ENCODE results near the gene ETF1. TPM values are rescaled to one million over a fixed set of nuclear protein-coding genes. Genes with fewer than 3 reads are reported as not detected.

Gene ETF1
- polyA plus RNA-seq, 3 donors, result 34.8 to 71.4 (median 61.6) TPM

- Histone ChIP-seq H4K20me1 (ENCODE audit: insufficient read depth, low read length) (peaks cover 7% of the 10 kb centered on the region), H2AFZ (ENCODE audit: insufficient read depth, low read depth, low read length, poor library complexity, severe bottlenecking) (no peak overlapping the region), H3K36me3 (replicated peaks in 1 of 2; ENCODE audit: control insufficient read depth in 1 of 2, insufficient read depth in 2 of 2, low read length in 2 of 2) (no peaks in the 10 kb centered on the region), H3K27ac (ENCODE audit: low read depth in 1 of 2, low read length in 2 of 2) (no peak overlapping the region), H3K4me2 (replicated peaks; ENCODE audit: extremely low read depth, low read length, poor library complexity, severe bottlenecking) (no peak overlapping the region), H3K9me3 (replicated peaks in 1 of 2; ENCODE audit: control insufficient read depth in 1 of 2, insufficient read depth in 1 of 2, low read length in 2 of 2) (no peaks in the 10 kb centered on the region), H3K4me3 (replicated peaks in 1 of 3; ENCODE audit: low read depth in 2 of 3, low read length in 3 of 3) (no peak overlapping the region), H3K79me2 (ENCODE audit: insufficient read depth, low read length) (no peaks in the 10 kb centered on the region), H3K27me3 (ENCODE audit: control insufficient read depth in 2 of 2, insufficient read depth in 2 of 2, low read length in 2 of 2) (peaks cover 0 to 11% of the 10 kb centered on the region in 2 donors), H3K9ac (ENCODE audit: insufficient read depth, low read length, poor library complexity, severe bottlenecking) (no peak overlapping the region), H3K4me1 (ENCODE audit: control insufficient read depth in 1 of 2, insufficient read depth in 2 of 2, low read length in 2 of 2) (peaks cover 7 to 11% of the 10 kb centered on the region in 2 donors)
- peak overlapping the region in 1 of 2 donors; percentile 51 for H3K4me3 Mint-ChIP-seq
- H3K4me1 Mint-ChIP-seq, result peaks cover 12% of the 10 kb centered on the region
- peaks cover 14 to 32% (median 19%) of the 10 kb centered on the region in 3 donors for H3K27me3 Mint-ChIP-seq (ENCODE audit: low read depth in 3 of 3)
- H3K9me3 Mint-ChIP-seq, result peaks cover 0 to 7% (median 1%) of the 10 kb centered on the region in 7 donors
- intact Hi-C loops (cut with micrococcal nuclease), result no loop called here
- H3K36me3 Mint-ChIP-seq, result peaks cover 8 to 12% of the 10 kb centered on the region in 2 donors
- no peak for DNase-seq
- TF ChIP-seq, protein P1, sequence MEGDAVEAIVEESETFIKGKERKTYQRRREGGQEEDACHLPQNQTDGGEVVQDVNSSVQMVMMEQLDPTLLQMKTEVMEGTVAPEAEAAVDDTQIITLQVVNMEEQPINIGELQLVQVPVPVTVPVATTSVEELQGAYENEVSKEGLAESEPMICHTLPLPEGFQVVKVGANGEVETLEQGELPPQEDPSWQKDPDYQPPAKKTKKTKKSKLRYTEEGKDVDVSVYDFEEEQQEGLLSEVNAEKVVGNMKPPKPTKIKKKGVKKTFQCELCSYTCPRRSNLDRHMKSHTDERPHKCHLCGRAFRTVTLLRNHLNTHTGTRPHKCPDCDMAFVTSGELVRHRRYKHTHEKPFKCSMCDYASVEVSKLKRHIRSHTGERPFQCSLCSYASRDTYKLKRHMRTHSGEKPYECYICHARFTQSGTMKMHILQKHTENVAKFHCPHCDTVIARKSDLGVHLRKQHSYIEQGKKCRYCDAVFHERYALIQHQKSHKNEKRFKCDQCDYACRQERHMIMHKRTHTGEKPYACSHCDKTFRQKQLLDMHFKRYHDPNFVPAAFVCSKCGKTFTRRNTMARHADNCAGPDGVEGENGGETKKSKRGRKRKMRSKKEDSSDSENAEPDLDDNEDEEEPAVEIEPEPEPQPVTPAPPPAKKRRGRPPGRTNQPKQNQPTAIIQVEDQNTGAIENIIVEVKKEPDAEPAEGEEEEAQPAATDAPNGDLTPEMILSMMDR (IDR thresholded peaks at IDR 0.05), result no peak
- WGBS (ENCODE audit: insufficient coverage), result 69% methylated on average over 3 of the region's 6 CpGs
- no peak overlapping the region for H3K27ac Mint-ChIP-seq
These were observed 70.7 kb downstream of the ETF1 start for GRCh38 chr5:138472353-138472752.

DNA sequence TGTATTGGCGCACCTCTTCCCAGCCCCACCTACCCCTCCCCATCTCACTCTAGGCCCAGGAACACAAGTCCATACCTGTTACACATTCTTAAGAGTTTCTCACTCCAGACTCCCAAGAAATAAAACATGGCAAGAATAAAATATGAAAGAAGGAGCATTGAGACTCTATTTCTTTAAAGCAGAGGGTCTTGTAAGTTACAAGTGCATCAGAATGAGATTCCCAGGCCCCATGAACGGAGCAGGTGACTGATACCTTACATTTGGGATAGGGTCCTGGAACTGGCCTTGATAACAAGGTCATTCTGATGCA is 72.0 kb downstream of the ETF1 start:
- no peaks in the 10 kb centered on the region for H3K9me3 ChIP-seq (replicated peaks in 1 of 2; ENCODE audit: control insufficient read depth in 1 of 2, insufficient read depth in 1 of 2, low read length in 2 of 2)
- no peak overlapping the region for H3K27ac Mint-ChIP-seq
- peaks cover 0 to 14% (median 5%) of the 10 kb centered on the region in 7 donors for H3K9me3 Mint-ChIP-seq
- peaks cover 20% of the 10 kb centered on the region for H4K20me1 ChIP-seq (ENCODE audit: insufficient read depth, low read length)
- peaks cover 24% of the 10 kb centered on the region for H3K4me1 Mint-ChIP-seq
- intact Hi-C loops (cut with micrococcal nuclease), result no loop called here
- no peak overlapping the region for H3K9ac ChIP-seq (ENCODE audit: insufficient read depth, low read length, poor library complexity, severe bottlenecking)
- no peaks in the 10 kb centered on the region for H3K79me2 ChIP-seq (ENCODE audit: insufficient read depth, low read length)
- H3K27me3 Mint-ChIP-seq (ENCODE audit: low read depth in 3 of 3), result peaks cover 25 to 45% (median 33%) of the 10 kb centered on the region in 3 donors
- no peak overlapping the region for H3K27ac ChIP-seq (ENCODE audit: low read depth in 1 of 2, low read length in 2 of 2)
- peaks cover 18 to 23% of the 10 kb centered on the region in 2 donors for H3K36me3 Mint-ChIP-seq
- DNase-seq, result no peak
- no peak overlapping the region for H3K4me2 ChIP-seq (replicated peaks; ENCODE audit: extremely low read depth, low read length, poor library complexity, severe bottlenecking)
- TF ChIP-seq, protein P1 (IDR thresholded peaks at IDR 0.05), result no peak
- no peaks in the 10 kb centered on the region for H3K36me3 ChIP-seq (replicated peaks in 1 of 2; ENCODE audit: control insufficient read depth in 1 of 2, insufficient read depth in 2 of 2, low read length in 2 of 2)
- H3K4me1 ChIP-seq (ENCODE audit: control insufficient read depth in 1 of 2, insufficient read depth in 2 of 2, low read length in 2 of 2), result peaks cover 21 to 24% of the 10 kb centered on the region in 2 donors
- no peak overlapping the region for H2AFZ ChIP-seq (ENCODE audit: insufficient read depth, low read depth, low read length, poor library complexity, severe bottlenecking)
- no peak overlapping the region for H3K4me3 Mint-ChIP-seq
- H3K4me3 ChIP-seq (replicated peaks in 1 of 3; ENCODE audit: low read depth in 2 of 3, low read length in 3 of 3), result no peak overlapping the region
- peaks cover 2 to 24% of the 10 kb centered on the region in 2 donors for H3K27me3 ChIP-seq (ENCODE audit: control insufficient read depth in 2 of 2, insufficient read depth in 2 of 2, low read length in 2 of 2)
- WGBS (ENCODE audit: insufficient coverage), result 83% methylated on average over 2 of the region's 2 CpGs
